Measurements from ENCODE around the gene SNCB.

SNCB gene

DNA sequence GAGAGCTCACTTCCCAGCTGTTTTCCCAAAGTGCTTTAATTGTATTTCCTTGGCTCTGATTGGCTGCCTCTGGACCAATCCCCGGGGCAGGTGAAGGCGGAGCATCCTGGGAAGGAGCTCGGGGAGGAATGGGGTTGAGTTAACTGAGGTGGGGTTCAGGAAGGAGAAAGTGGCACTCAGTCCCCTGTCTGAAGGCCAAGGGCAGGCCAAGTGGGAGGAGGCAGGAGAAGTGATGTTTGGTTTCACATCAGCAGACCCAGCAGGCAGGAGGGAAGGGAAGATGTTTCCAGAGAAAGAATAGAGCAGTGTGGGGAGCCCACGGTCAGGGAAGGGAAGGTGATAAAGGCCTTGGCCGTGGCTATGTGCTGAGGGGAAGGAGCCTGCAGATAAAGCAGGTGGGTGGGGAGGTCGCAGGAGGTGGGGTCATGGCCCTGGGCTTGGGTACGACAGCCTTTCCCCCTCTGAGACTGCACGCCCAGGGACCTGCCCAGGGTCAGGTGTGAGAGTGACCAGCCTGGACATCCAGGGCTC, 20.1 kb upstream of the SNCB start:
- no peak for DNase-seq
- CTCF ChIA-PET: interaction anchor here (1.0 to 7.1 kb wide), 5 partner anchors 9 to 77 kb away, joined by 3 to 56 read pairs (median 3); partner anchors contain the start of genes EIF4E1B and SNCB
- peaks cover 0 to 32% (median 25%) of the 10 kb centered on the region in 4 experiments for H3K4me1 ChIP-seq (ENCODE audit: control extremely low read depth in 1 of 4, control insufficient read depth in 4 of 4, insufficient read depth in 4 of 4, low read length in 3 of 4)
- no peaks in the 10 kb centered on the region for H3K9me3 ChIP-seq (ENCODE audit: control extremely low read depth in 1 of 5, control insufficient read depth in 4 of 5, insufficient read depth in 2 of 5, low read depth in 1 of 5, low read length in 4 of 5)
- POLR2A ChIA-PET: no interaction called here
- peaks cover 0 to 15% (median 6%) of the 10 kb centered on the region in 4 experiments for H3K36me3 ChIP-seq (ENCODE audit: control insufficient read depth in 4 of 4, insufficient read depth in 4 of 4, low read length in 3 of 4)
- H3K4me3 ChIP-seq (ENCODE audit: control insufficient read depth in 1 of 7, extremely low read depth in 1 of 7, insufficient read depth in 4 of 7, low read depth in 2 of 7, low read length in 6 of 7): no peak overlapping the region
- no peaks in the 10 kb centered on the region for H3K27me3 ChIP-seq (replicated peaks in 2 of 5; ENCODE audit: control insufficient read depth in 4 of 5, insufficient read depth in 5 of 5, low read length in 4 of 5)
- no peak overlapping the region for H3K27ac ChIP-seq (ENCODE audit: insufficient read depth in 1 of 2, low read depth in 1 of 2, low read length in 2 of 2, poor library complexity in 1 of 2, severe bottlenecking in 2 of 2)
- WGBS (ENCODE audit: insufficient coverage): 95% methylated on average over 7 of the region's 8 CpGs

DNA sequence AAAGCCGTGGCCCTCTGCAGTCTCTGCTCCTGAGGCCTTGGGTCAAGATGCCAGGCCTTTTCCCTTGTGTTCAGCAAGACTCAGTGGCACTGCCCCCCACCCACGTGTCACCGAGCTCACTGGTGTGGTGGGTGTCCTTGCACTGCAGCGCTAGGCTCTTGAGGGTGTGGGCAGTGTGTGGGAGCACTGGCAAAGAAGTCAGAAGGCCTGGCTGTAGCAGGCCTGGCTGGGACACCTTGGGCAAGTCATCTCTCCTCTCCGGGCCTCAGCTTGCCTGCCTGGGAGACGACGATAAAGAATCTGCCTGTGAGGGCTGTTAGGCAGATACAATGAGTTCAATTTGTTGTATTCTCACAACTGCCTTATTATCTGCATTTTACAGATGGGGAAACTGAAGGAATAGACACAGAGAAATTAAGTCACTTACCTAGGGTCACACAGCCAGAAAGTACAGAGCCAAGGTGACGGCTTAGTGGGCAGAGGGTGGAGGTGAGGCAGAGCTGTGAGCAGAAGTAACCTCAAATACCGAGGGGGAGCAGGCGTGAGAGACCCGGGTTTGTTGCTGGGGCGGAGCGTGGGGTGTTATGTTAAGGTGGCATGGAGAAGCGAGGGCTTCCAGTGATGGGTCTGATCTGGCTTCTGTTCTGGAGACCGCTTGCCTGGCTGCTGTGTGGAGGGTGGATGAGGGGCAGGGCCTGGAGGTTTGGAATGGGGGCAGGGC, 18.3 kb upstream of the SNCB start:
- Histone ChIP-seq H3K4me1 (ENCODE audit: control extremely low read depth in 1 of 4, control insufficient read depth in 4 of 4, insufficient read depth in 4 of 4, low read length in 3 of 4) (peaks cover 0 to 32% (median 25%) of the 10 kb centered on the region in 4 experiments), H3K9me3 (ENCODE audit: control extremely low read depth in 1 of 5, control insufficient read depth in 4 of 5, insufficient read depth in 2 of 5, low read depth in 1 of 5, low read length in 4 of 5) (no peaks in the 10 kb centered on the region), H3K27me3 (replicated peaks in 2 of 5; ENCODE audit: control insufficient read depth in 4 of 5, insufficient read depth in 5 of 5, low read length in 4 of 5) (no peaks in the 10 kb centered on the region), H3K36me3 (ENCODE audit: control insufficient read depth in 4 of 4, insufficient read depth in 4 of 4, low read length in 3 of 4) (peaks cover 0 to 7% (median 4%) of the 10 kb centered on the region in 4 experiments), H3K4me3 (ENCODE audit: control insufficient read depth in 1 of 7, extremely low read depth in 1 of 7, insufficient read depth in 4 of 7, low read depth in 2 of 7, low read length in 6 of 7) (peak overlapping the region in 5 of 7 experiments; percentile 67 to 86 (median 78)), H3K27ac (ENCODE audit: insufficient read depth in 1 of 2, low read depth in 1 of 2, low read length in 2 of 2, poor library complexity in 1 of 2, severe bottlenecking in 2 of 2) (no peak overlapping the region)
- WGBS (ENCODE audit: insufficient coverage): 75% methylated on average over 12 of the region's 15 CpGs
- DNase-seq: no peak
- POLR2A ChIA-PET: no interaction called here
- CTCF ChIA-PET: interaction anchor here (2.2 to 7.1 kb wide), 2 partner anchors 10 to 27 kb away, joined by 6 to 56 read pairs; no protein-coding TSS in a partner anchor

DNA sequence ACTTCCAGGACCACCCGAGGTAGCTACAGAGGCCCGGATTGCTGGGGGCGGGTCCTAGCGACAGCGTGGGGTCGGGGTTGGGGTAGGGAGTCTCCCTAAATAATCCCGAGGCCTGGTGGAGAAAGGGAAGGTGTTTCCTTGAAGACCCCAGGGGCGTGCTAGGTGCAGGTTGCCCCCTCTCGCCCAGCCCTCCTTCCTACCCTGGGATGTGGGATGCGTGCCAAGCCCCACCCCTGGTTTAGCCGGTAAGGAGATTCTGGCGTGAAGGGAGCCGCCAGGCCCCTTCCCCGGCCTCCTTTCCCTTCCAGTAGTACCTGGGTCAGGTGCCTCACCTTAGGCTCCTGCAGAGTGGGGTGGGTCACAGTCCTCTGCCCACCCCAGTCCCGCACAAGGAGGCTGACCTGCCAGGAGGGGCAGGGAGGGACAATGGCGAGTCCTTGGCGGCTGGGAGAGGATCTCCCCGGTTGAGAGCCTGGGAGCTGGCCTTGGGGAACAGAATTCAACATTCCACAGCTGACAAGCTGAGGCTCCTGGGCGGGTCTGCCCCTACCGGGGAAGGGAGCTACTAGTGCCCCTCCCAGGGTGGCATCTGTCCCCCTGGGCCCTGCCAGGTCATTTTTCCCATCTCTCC, 17.6 kb upstream of the SNCB start:
- Histone ChIP-seq H3K4me3 (ENCODE audit: control insufficient read depth in 1 of 7, extremely low read depth in 1 of 7, insufficient read depth in 4 of 7, low read depth in 2 of 7, low read length in 6 of 7) (peak overlapping the region; percentile 47 to 86 (median 78)), H3K27ac (ENCODE audit: insufficient read depth in 1 of 2, low read depth in 1 of 2, low read length in 2 of 2, poor library complexity in 1 of 2, severe bottlenecking in 2 of 2) (peak overlapping the region in 1 of 2 experiments; percentile 70), H3K27me3 (replicated peaks in 2 of 5; ENCODE audit: control insufficient read depth in 4 of 5, insufficient read depth in 5 of 5, low read length in 4 of 5) (no peaks in the 10 kb centered on the region), H3K9me3 (ENCODE audit: control extremely low read depth in 1 of 5, control insufficient read depth in 4 of 5, insufficient read depth in 2 of 5, low read depth in 1 of 5, low read length in 4 of 5) (no peaks in the 10 kb centered on the region), H3K36me3 (ENCODE audit: control insufficient read depth in 4 of 4, insufficient read depth in 4 of 4, low read length in 3 of 4) (peaks cover 0 to 1% (median 0%) of the 10 kb centered on the region in 4 experiments), H3K4me1 (ENCODE audit: control extremely low read depth in 1 of 4, control insufficient read depth in 4 of 4, insufficient read depth in 4 of 4, low read length in 3 of 4) (peaks cover 0 to 32% (median 25%) of the 10 kb centered on the region in 4 experiments)
- CTCF ChIA-PET: interaction anchor here (2.2 to 7.1 kb wide), 2 partner anchors 11 to 26 kb away, joined by 6 to 56 read pairs; no protein-coding TSS in a partner anchor
- POLR2A ChIA-PET: interaction anchor here (0.6 to 1.3 kb wide), 2 partner anchors 19 to 27 kb away, joined by 4 read pairs; no protein-coding TSS in a partner anchor
- no peak for DNase-seq
- 27% methylated on average over 7 of the region's 20 CpGs for WGBS (ENCODE audit: insufficient coverage)

DNA sequence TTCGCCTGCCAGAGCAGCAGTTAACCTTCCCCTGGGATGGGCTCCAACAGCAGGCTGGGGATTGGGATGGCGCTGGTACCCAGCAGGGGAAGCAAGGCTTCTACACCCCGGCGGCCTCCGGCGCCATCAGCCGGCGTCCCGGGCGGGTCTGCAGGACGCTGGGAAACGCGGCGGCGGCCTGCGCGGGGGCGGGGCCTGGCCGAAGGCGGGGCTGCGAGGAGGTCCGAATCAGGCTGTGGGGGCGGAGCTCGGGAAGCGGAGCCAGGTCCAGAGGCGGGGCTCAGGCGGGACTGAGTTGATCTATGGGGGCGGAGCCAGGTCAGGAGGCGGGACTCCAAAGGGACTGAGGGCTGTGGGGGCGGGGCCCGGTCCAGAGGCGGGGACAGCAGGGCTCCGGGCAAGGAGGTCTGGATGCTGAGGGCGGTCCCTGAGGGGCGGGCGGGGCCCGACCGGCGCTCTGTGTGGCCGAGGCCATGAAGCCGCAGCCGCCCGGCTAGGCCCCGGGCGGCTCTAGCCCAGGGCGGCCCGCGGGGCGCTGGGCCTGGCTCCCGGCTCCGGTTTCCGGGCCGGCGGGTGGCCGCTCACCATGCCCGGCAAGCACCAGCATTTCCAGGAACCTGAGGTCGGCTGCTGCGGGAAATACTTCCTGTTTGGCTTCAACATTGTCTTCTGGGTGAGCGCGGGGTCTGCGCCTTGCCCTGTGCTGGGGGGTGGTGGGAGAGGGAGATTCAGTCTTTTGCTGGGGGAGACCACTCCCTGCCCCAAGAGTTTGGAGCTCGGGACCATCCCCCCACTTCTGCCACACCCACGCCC, 16.9 kb upstream of the SNCB start, which contains the start of gene TSPAN17:
TSS of gene TSPAN17 (plus strand) at position 455 of the 813 bp plus-strand sequence. CDS start at position 587, 132 bp downstream.
- Histone ChIP-seq H3K36me3 (ENCODE audit: control insufficient read depth in 4 of 4, insufficient read depth in 4 of 4, low read length in 3 of 4) (no peaks in the 10 kb centered on the region), H3K9me3 (ENCODE audit: control extremely low read depth in 1 of 5, control insufficient read depth in 4 of 5, insufficient read depth in 2 of 5, low read depth in 1 of 5, low read length in 4 of 5) (no peaks in the 10 kb centered on the region), H3K4me1 (ENCODE audit: control extremely low read depth in 1 of 4, control insufficient read depth in 4 of 4, insufficient read depth in 4 of 4, low read length in 3 of 4) (peaks cover 0 to 32% (median 25%) of the 10 kb centered on the region in 4 experiments), H3K27ac (ENCODE audit: insufficient read depth in 1 of 2, low read depth in 1 of 2, low read length in 2 of 2, poor library complexity in 1 of 2, severe bottlenecking in 2 of 2) (peak within 1 kb of the TSS in 1 of 2 experiments; percentile 70), H3K27me3 (replicated peaks in 2 of 5; ENCODE audit: control insufficient read depth in 4 of 5, insufficient read depth in 5 of 5, low read length in 4 of 5) (no peaks in the 10 kb centered on the region), H3K4me3 (ENCODE audit: control insufficient read depth in 1 of 7, extremely low read depth in 1 of 7, insufficient read depth in 4 of 7, low read depth in 2 of 7, low read length in 6 of 7) (peak within 1 kb of the TSS; percentile 47 to 86 (median 78))
- CTCF ChIA-PET: interaction anchor here (1.1 to 7.1 kb wide), 4 partner anchors 12 to 112 kb away, joined by 3 to 56 read pairs (median 4); no protein-coding TSS in a partner anchor
- peak; percentile 96 to 97 (median 96) for DNase-seq
- WGBS (ENCODE audit: insufficient coverage): 0% methylated on average over 49 of the region's 63 CpGs
- POLR2A ChIA-PET: interaction anchor here (0.6 to 1.3 kb wide), 2 partner anchors 19 to 26 kb away, joined by 4 read pairs; no protein-coding TSS in a partner anchor

DNA sequence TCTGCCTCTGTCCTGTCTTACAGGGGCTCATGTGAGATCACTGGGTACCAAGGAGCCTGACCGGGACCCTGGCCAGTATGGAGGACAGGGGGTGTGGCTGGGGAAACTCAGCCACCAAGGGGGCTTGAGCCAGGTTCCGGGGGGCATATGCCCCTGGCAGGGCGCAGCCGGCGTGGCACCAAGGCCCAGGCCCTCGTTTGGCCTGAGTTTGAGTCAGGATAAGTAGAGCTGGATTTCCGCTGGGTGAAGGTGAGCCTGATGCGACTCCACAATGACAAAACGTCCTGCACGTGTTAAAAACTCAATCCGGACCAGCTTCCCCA, 16.3 kb upstream of the SNCB start:
- H3K4me3 ChIP-seq (ENCODE audit: control insufficient read depth in 1 of 7, extremely low read depth in 1 of 7, insufficient read depth in 4 of 7, low read depth in 2 of 7, low read length in 6 of 7): peak overlapping the region in 6 of 7 experiments; percentile 65 to 86 (median 76)
- H3K4me1 ChIP-seq (ENCODE audit: control extremely low read depth in 1 of 4, control insufficient read depth in 4 of 4, insufficient read depth in 4 of 4, low read length in 3 of 4): peaks cover 0 to 32% (median 25%) of the 10 kb centered on the region in 4 experiments
- H3K27ac ChIP-seq (ENCODE audit: insufficient read depth in 1 of 2, low read depth in 1 of 2, low read length in 2 of 2, poor library complexity in 1 of 2, severe bottlenecking in 2 of 2): no peak overlapping the region
- H3K36me3 ChIP-seq (ENCODE audit: control insufficient read depth in 4 of 4, insufficient read depth in 4 of 4, low read length in 3 of 4): no peaks in the 10 kb centered on the region
- no peaks in the 10 kb centered on the region for H3K27me3 ChIP-seq (replicated peaks in 2 of 5; ENCODE audit: control insufficient read depth in 4 of 5, insufficient read depth in 5 of 5, low read length in 4 of 5)
- no peaks in the 10 kb centered on the region for H3K9me3 ChIP-seq (ENCODE audit: control extremely low read depth in 1 of 5, control insufficient read depth in 4 of 5, insufficient read depth in 2 of 5, low read depth in 1 of 5, low read length in 4 of 5)
- ChIA-PET CTCF (interaction anchor here (0.9 to 7.1 kb wide), 5 partner anchors 12 to 111 kb away, joined by 3 to 56 read pairs (median 3); no protein-coding TSS in a partner anchor), POLR2A (interaction anchor here (1.3 kb wide), 1 partner anchor 18 kb away, joined by 4 read pairs; no protein-coding TSS in a partner anchor)
- no peak for DNase-seq
- 29% methylated on average over 10 of the region's 11 CpGs for WGBS (ENCODE audit: insufficient coverage)

DNA sequence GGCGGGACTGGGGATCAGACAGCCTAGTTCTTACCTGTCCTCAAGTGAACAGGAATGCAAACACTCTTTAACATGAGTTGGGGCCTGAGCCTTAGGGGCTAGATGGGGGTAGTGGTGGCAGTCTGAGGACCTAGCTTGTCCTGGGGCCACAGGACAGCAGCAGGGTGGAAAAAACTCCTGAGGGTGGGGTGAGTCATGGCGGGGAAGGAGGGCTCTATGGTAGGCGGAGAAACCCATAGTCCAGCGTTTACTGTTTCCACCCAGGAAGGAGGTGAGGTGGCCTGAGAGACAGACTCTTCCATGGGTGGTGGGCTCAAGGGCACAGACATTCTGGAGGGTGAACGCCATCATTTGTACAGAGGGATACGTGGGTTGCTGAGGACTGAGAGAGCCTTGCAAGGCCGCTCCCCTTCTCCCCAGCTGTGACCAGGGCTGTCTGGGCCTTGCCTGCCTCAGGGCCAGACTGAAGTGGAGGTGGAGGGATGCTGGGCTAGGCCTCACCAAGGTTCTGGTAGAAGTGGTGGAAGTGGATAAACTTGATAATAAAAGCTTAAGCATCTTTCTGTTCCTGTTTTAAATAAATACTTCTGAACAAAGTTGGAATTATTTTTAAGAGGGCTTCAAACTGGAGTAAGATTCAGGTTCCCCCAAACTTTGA, 15.8 kb upstream of the SNCB start:
- Histone ChIP-seq H3K27me3 (replicated peaks in 2 of 5; ENCODE audit: control insufficient read depth in 4 of 5, insufficient read depth in 5 of 5, low read length in 4 of 5) (no peaks in the 10 kb centered on the region), H3K4me3 (ENCODE audit: control insufficient read depth in 1 of 7, extremely low read depth in 1 of 7, insufficient read depth in 4 of 7, low read depth in 2 of 7, low read length in 6 of 7) (peak overlapping the region in 2 of 7 experiments; percentile 78 to 86), H3K4me1 (ENCODE audit: control extremely low read depth in 1 of 4, control insufficient read depth in 4 of 4, insufficient read depth in 4 of 4, low read length in 3 of 4) (peaks cover 0 to 32% (median 25%) of the 10 kb centered on the region in 4 experiments), H3K36me3 (ENCODE audit: control insufficient read depth in 4 of 4, insufficient read depth in 4 of 4, low read length in 3 of 4) (no peaks in the 10 kb centered on the region), H3K9me3 (ENCODE audit: control extremely low read depth in 1 of 5, control insufficient read depth in 4 of 5, insufficient read depth in 2 of 5, low read depth in 1 of 5, low read length in 4 of 5) (no peaks in the 10 kb centered on the region), H3K27ac (ENCODE audit: insufficient read depth in 1 of 2, low read depth in 1 of 2, low read length in 2 of 2, poor library complexity in 1 of 2, severe bottlenecking in 2 of 2) (no peak overlapping the region)
- no peak for DNase-seq
- ChIA-PET POLR2A (no interaction called here), CTCF (interaction anchor here (0.9 to 7.1 kb wide), 4 partner anchors 13 to 111 kb away, joined by 3 to 56 read pairs (median 4); no protein-coding TSS in a partner anchor)
- 100% methylated on average over 4 of the region's 7 CpGs for WGBS (ENCODE audit: insufficient coverage)
